Thymus (tissue), 11 donors: ENCODE data around the gene EHBP1L1. TPM values are rescaled to one million over a fixed set of nuclear protein-coding genes. Genes with fewer than 3 reads are reported as not detected.
A peak's percentile ranks its signal among the peaks of the same experiment; 100 is the strongest.
"Not testable (repeated sequence)": the region's sequence is repeated elsewhere in the genome, so short reads cannot be mapped to it uniquely, and the experiment has no call there.

Experiments used
- DNase-seq, 9 donors: peaks; one replicate each; pipeline ENCODE4 v3.0.0-alpha.2; 2013; ENCODE audit warnings: low spot score in 9 of 9, low read depth in 6 of 9, missing footprints in 1 of 9
- H3K27ac ChIP-seq, 2 donors: one replicate each; pipeline ENCODE4 v1.5.1; 2013; ENCODE audit warnings: control low read depth in 1 of 2, low read depth in 1 of 2, low read length in 1 of 2, mild to moderate bottlenecking in 1 of 2, moderate library complexity in 1 of 2
- H3K27me3 ChIP-seq, 2 donors: one replicate each; pipeline ENCODE4 v1.5.1; 2013; ENCODE audit warnings: low read length in 1 of 2; ENCODE audit not compliant: control insufficient read depth in 2 of 2, insufficient read depth in 1 of 2
- H3K36me3 ChIP-seq, 2 donors: one replicate each; pipeline ENCODE4 v1.5.1; 2013; ENCODE audit warnings: low read length in 1 of 2, mild to moderate bottlenecking in 1 of 2, moderate library complexity in 1 of 2; ENCODE audit not compliant: control insufficient read depth in 2 of 2, insufficient read depth in 2 of 2
- H3K4me1 ChIP-seq, 2 donors: one replicate each; pipeline ENCODE4 v1.5.1; 2013; ENCODE audit warnings: low read length in 2 of 2; ENCODE audit not compliant: control insufficient read depth in 2 of 2, insufficient read depth in 2 of 2
- H3K4me3 ChIP-seq, 2 donors: one replicate each; pipeline ENCODE4 v1.5.1; 2013; ENCODE audit warnings: low read length in 2 of 2, control low read depth in 1 of 2, mild to moderate bottlenecking in 1 of 2
- H3K9me3 ChIP-seq, 2 donors: one replicate each; pipeline ENCODE4 v1.5.1; 2013; ENCODE audit warnings: low read length in 1 of 2, mild to moderate bottlenecking in 1 of 2; ENCODE audit not compliant: control insufficient read depth in 2 of 2, insufficient read depth in 1 of 2
- WGBS: extraction: QIAGEN DNeasy Blood & Tissue Kit; methylation state at CpG from one replicate; pipeline ENCODE4 v1.1.7; 2013; 5-methylcytosine and 5-hydroxymethylcytosine counted together
- polyA plus RNA-seq: library from polyadenylated mRNA; stranded (reverse); fragments of 200-250 nt; gene quantifications from one replicate; pipeline ENCODE4 v1.2.3, GENCODE V29; 2013
- total RNA-seq: library from RNA; stranded (reverse); fragments of 120-200 nt; gene quantifications from one replicate; pipeline ENCODE4 v1.2.4, GENCODE V29; 2013
- donor health status: healthy.

The EHBP1L1 gene
- total and polyA plus RNA-seq, 2 donors, result 19.9 to 66.5 TPM

GRCh38 chr11:65637032-65637557, 61.2 kb downstream of the EHBP1L1 start:
- peaks cover 0 to 6% of the 10 kb centered on the region in 2 donors for H3K9me3 ChIP-seq
- peaks cover 52 to 58% of the 10 kb centered on the region in 2 donors for H3K36me3 ChIP-seq
- H3K4me1 ChIP-seq, result peaks cover 28 to 48% of the 10 kb centered on the region in 2 donors
- no peak for DNase-seq
- WGBS, result 90% methylated on average over 3 of the region's 3 CpGs
- no peaks in the 10 kb centered on the region for H3K27me3 ChIP-seq
- no peak overlapping the region for H3K27ac ChIP-seq
- no peak overlapping the region for H3K4me3 ChIP-seq

GRCh38 chr11:65637794-65638419, 62.1 kb downstream of the EHBP1L1 start, which contains the start of gene SIPA1:
SIPA1 (plus strand) TSS chr11:65638101; CDS start chr11:65640922, 2,821 bp downstream.
- Histone ChIP-seq H3K36me3 (peaks cover 53 to 64% of the 10 kb centered on the region in 2 donors), H3K27me3 (no peaks in the 10 kb centered on the region), H3K27ac (peak within 1 kb of the TSS; percentile 90 to 91), H3K4me3 (peak within 1 kb of the TSS; percentile 84 to 85), H3K4me1 (peaks cover 28 to 50% of the 10 kb centered on the region in 2 donors), H3K9me3 (peaks cover 0 to 6% of the 10 kb centered on the region in 2 donors)
- WGBS, result 5% methylated on average over 46 of the region's 46 CpGs
- peak in 7 of 9 donors; percentile 54 to 84 (median 70) for DNase-seq

GRCh38 chr11:65639228-65639597, 63.4 kb downstream of the EHBP1L1 start:
- 82% methylated on average over 9 of the region's 9 CpGs for WGBS
- peaks cover 28 to 52% of the 10 kb centered on the region in 2 donors for H3K4me1 ChIP-seq
- H3K9me3 ChIP-seq, DNase-seq, H3K27me3 ChIP-seq: not testable (repeated sequence)
- H3K27ac ChIP-seq, result peak overlapping the region; percentile 89 to 91
- H3K4me3 ChIP-seq, result peak overlapping the region; percentile 53 to 84
- peaks cover 49 to 60% of the 10 kb centered on the region in 2 donors for H3K36me3 ChIP-seq

GRCh38 chr11:65639623-65640482, 64.0 kb downstream of the EHBP1L1 start:
- Histone ChIP-seq H3K27ac (peak overlapping the region; percentile 89 to 91), H3K4me1 (peaks cover 28 to 52% of the 10 kb centered on the region in 2 donors), H3K27me3 (no peaks in the 10 kb centered on the region), H3K36me3 (peaks cover 47 to 59% of the 10 kb centered on the region in 2 donors), H3K9me3 (peaks cover 0 to 6% of the 10 kb centered on the region in 2 donors), H3K4me3 (peak overlapping the region; percentile 53 to 55)
- 35% methylated on average over 8 of the region's 8 CpGs for WGBS
- peak in 7 of 9 donors; percentile 39 to 89 (median 68) for DNase-seq

GRCh38 chr11:65640483-65641296, 64.8 kb downstream of the EHBP1L1 start:
- Histone ChIP-seq H3K4me3 (peak overlapping the region; percentile 53 to 55), H3K27ac (peak overlapping the region; percentile 89 to 91), H3K4me1 (peaks cover 28 to 52% of the 10 kb centered on the region in 2 donors), H3K36me3 (peaks cover 47 to 59% of the 10 kb centered on the region in 2 donors), H3K27me3 (no peaks in the 10 kb centered on the region), H3K9me3 (peaks cover 0 to 6% of the 10 kb centered on the region in 2 donors)
- peak in 3 of 9 donors; percentile 53 to 77 (median 65) for DNase-seq
- WGBS, result 22% methylated on average over 35 of the region's 35 CpGs

- peak overlapping the region; percentile 53 to 55 for H3K4me3 ChIP-seq
- H3K36me3 ChIP-seq, result peaks cover 47 to 58% of the 10 kb centered on the region in 2 donors
- peak overlapping the region; percentile 57 to 89 for H3K27ac ChIP-seq
- 67% methylated on average over 16 of the region's 16 CpGs for WGBS
- no peaks in the 10 kb centered on the region for H3K27me3 ChIP-seq
- peaks cover 28 to 52% of the 10 kb centered on the region in 2 donors for H3K4me1 ChIP-seq
- H3K9me3 ChIP-seq, result peaks cover 0 to 6% of the 10 kb centered on the region in 2 donors
- DNase-seq, result no peak
Observed at GRCh38 chr11:65641297-65642013, 65.6 kb downstream of the EHBP1L1 start.
